Measurements from ENCODE around the gene ABCD1. TPM values are rescaled to one million over a fixed set of nuclear protein-coding genes. Genes with fewer than 3 reads are reported as not detected.

ABCD1 gene
- total RNA-seq, 1 donor from 2014 or later = 27.2 TPM

- Histone ChIP-seq H2AFZ (ENCODE audit: low read depth, low read length) (no peak overlapping the region), H3K27me3 (ENCODE audit: insufficient read depth, low read length) (no peaks in the 10 kb centered on the region), H3K4me2 (ENCODE audit: low read length) (no peak overlapping the region), H3K4me1 (ENCODE audit: insufficient read depth, low read length) (no peaks in the 10 kb centered on the region), H3K4me3 (ENCODE audit: insufficient read depth, low read depth, low read length) (no peak overlapping the region), H3K79me2 (ENCODE audit: insufficient read depth, low read length) (no peaks in the 10 kb centered on the region), H3K27ac (ENCODE audit: low read depth, low read length) (no peak overlapping the region), H4K20me1 (ENCODE audit: insufficient read depth, low read length) (no peaks in the 10 kb centered on the region), H3K9ac (ENCODE audit: low read length) (no peak overlapping the region), H3K36me3 (ENCODE audit: insufficient read depth, low read length) (no peaks in the 10 kb centered on the region), H3K9me3 (ENCODE audit: insufficient read depth, low read depth, low read length) (no peaks in the 10 kb centered on the region)
- TF ChIP-seq, protein P1, sequence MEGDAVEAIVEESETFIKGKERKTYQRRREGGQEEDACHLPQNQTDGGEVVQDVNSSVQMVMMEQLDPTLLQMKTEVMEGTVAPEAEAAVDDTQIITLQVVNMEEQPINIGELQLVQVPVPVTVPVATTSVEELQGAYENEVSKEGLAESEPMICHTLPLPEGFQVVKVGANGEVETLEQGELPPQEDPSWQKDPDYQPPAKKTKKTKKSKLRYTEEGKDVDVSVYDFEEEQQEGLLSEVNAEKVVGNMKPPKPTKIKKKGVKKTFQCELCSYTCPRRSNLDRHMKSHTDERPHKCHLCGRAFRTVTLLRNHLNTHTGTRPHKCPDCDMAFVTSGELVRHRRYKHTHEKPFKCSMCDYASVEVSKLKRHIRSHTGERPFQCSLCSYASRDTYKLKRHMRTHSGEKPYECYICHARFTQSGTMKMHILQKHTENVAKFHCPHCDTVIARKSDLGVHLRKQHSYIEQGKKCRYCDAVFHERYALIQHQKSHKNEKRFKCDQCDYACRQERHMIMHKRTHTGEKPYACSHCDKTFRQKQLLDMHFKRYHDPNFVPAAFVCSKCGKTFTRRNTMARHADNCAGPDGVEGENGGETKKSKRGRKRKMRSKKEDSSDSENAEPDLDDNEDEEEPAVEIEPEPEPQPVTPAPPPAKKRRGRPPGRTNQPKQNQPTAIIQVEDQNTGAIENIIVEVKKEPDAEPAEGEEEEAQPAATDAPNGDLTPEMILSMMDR (IDR thresholded peaks at IDR 0.05; ENCODE audit: insufficient read depth, low read depth, low read length) = no peak
- TF ChIP-seq EZH2 (IDR thresholded peaks at IDR 0.05; ENCODE audit: insufficient read depth, low read length) = no peak
- no peak overlapping the region for H3K4me3 Mint-ChIP-seq (ENCODE audit: unreplicated experiment)
- no peak for DNase-seq (ENCODE audit: low read depth)
- no peaks in the 10 kb centered on the region for H3K9me3 Mint-ChIP-seq (ENCODE audit: unreplicated experiment)
- H3K4me1 Mint-ChIP-seq (ENCODE audit: low read depth, unreplicated experiment) = no peaks in the 10 kb centered on the region
- H3K36me3 Mint-ChIP-seq (ENCODE audit: low read depth, unreplicated experiment) = no peaks in the 10 kb centered on the region
- FAIRE-seq = no peak
- H3K27me3 Mint-ChIP-seq (ENCODE audit: low read depth, unreplicated experiment) = no peaks in the 10 kb centered on the region
- no peak overlapping the region for H3K27ac Mint-ChIP-seq (ENCODE audit: unreplicated experiment)
These were observed 51.5 kb downstream of the ABCD1 start for GRCh38 chrX:153776120-153776599.

DNA sequence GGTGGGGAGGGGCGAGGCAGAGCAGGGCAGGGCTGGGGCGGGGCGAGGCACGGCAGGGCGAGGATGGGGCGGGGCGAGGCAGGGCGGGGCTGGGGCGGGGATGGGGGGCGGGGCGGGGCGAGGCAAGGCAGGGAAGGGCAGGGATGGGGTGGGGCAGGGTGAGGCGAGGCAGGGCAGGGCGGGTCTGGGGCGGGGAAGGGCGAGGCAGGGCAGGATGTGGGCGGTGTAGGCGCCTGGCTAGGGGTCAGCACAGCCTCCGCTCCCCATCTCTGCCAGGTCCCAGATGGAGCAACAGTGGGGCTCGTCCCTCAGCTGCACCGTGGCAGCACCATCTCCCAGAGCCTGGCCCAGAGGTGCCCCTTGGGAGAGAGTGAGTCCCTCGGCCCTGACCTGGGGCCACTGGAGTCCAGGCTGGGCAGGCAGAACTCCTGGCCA is 52.0 kb downstream of the ABCD1 start:
- Histone ChIP-seq H4K20me1 (ENCODE audit: insufficient read depth, low read length) (no peaks in the 10 kb centered on the region), H3K4me2 (ENCODE audit: low read length) (no peak overlapping the region), H3K9ac (ENCODE audit: low read length) (no peak overlapping the region), H3K27me3 (ENCODE audit: insufficient read depth, low read length) (no peaks in the 10 kb centered on the region), H3K79me2 (ENCODE audit: insufficient read depth, low read length) (no peaks in the 10 kb centered on the region), H3K9me3 (ENCODE audit: insufficient read depth, low read depth, low read length) (no peaks in the 10 kb centered on the region), H3K36me3 (ENCODE audit: insufficient read depth, low read length) (no peaks in the 10 kb centered on the region), H3K4me3 (ENCODE audit: insufficient read depth, low read depth, low read length) (no peak overlapping the region), H3K4me1 (ENCODE audit: insufficient read depth, low read length) (no peaks in the 10 kb centered on the region), H3K27ac (ENCODE audit: low read depth, low read length) (no peak overlapping the region), H2AFZ (ENCODE audit: low read depth, low read length) (no peak overlapping the region)
- TF ChIP-seq EZH2 (IDR thresholded peaks at IDR 0.05; ENCODE audit: insufficient read depth, low read length) = no peak
- TF ChIP-seq, protein P1 (IDR thresholded peaks at IDR 0.05; ENCODE audit: insufficient read depth, low read depth, low read length) = no peak
- Mint-ChIP-seq H3K36me3 (ENCODE audit: low read depth, unreplicated experiment) (no peaks in the 10 kb centered on the region), H3K4me3 (ENCODE audit: unreplicated experiment) (no peak overlapping the region), H3K4me1 (ENCODE audit: low read depth, unreplicated experiment) (no peaks in the 10 kb centered on the region), H3K9me3 (ENCODE audit: unreplicated experiment) (no peaks in the 10 kb centered on the region), H3K27ac (ENCODE audit: unreplicated experiment) (no peak overlapping the region), H3K27me3 (ENCODE audit: low read depth, unreplicated experiment) (no peaks in the 10 kb centered on the region)
- FAIRE-seq = no peak
- DNase-seq (ENCODE audit: low read depth) = no peak

DNA sequence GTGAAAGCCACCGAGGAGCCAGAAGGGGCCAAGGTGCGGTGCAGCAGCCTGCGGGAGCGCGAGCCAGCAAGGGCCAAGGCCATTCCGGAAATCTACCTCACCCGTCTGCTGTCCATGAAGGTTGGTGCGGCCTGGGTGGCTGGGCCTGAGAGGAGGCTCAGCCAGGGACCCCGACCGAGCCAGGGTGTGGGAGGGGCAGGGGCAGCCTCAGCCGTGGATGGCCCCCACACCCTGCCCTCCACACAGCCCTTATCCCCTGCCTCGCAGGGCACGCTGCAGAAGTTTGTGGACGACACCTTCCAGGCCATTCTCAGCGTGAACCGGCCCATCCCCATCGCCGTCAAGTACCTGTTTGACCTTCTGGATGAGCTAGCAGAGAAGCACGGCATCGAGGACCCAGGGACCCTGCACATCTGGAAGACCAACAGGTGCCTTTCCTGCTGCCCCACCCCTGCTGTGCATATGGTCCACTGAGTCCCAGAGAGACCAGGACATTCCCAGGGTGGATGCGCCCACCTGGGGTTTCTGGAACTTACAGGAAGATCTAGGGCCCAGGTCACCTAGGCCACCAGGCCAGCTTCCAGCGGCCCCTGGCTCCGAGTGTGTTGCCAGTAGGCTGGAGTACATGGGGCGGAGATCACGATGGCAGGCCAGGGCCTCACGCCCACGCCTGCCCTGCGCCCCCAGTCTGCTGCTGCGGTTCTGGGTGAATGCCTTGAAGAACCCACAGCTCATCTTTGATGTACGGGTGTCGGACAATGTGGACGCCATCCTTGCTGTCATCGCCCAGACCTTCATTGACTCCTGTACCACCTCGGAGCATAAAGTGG is 52.8 kb downstream of the ABCD1 start:
- H3K9me3 ChIP-seq (ENCODE audit: insufficient read depth, low read depth, low read length) = no peaks in the 10 kb centered on the region
- H3K27ac ChIP-seq (ENCODE audit: low read depth, low read length) = no peak overlapping the region
- TF ChIP-seq EZH2 (IDR thresholded peaks at IDR 0.05; ENCODE audit: insufficient read depth, low read length) = no peak
- TF ChIP-seq, protein P1 (IDR thresholded peaks at IDR 0.05; ENCODE audit: insufficient read depth, low read depth, low read length) = no peak
- no peak for DNase-seq (ENCODE audit: low read depth)
- H3K4me1 ChIP-seq (ENCODE audit: insufficient read depth, low read length) = no peaks in the 10 kb centered on the region
- Mint-ChIP-seq H3K4me3 (ENCODE audit: unreplicated experiment) (no peak overlapping the region), H3K27me3 (ENCODE audit: low read depth, unreplicated experiment) (no peaks in the 10 kb centered on the region), H3K9me3 (ENCODE audit: unreplicated experiment) (no peaks in the 10 kb centered on the region), H3K27ac (ENCODE audit: unreplicated experiment) (no peak overlapping the region), H3K36me3 (ENCODE audit: low read depth, unreplicated experiment) (no peaks in the 10 kb centered on the region), H3K4me1 (ENCODE audit: low read depth, unreplicated experiment) (no peaks in the 10 kb centered on the region)
- H3K27me3 ChIP-seq (ENCODE audit: insufficient read depth, low read length) = no peaks in the 10 kb centered on the region
- no peaks in the 10 kb centered on the region for H4K20me1 ChIP-seq (ENCODE audit: insufficient read depth, low read length)
- no peak overlapping the region for H3K4me2 ChIP-seq (ENCODE audit: low read length)
- no peak overlapping the region for H2AFZ ChIP-seq (ENCODE audit: low read depth, low read length)
- H3K79me2 ChIP-seq (ENCODE audit: insufficient read depth, low read length) = no peaks in the 10 kb centered on the region
- no peak for FAIRE-seq
- no peak overlapping the region for H3K4me3 ChIP-seq (ENCODE audit: insufficient read depth, low read depth, low read length)
- no peak overlapping the region for H3K9ac ChIP-seq (ENCODE audit: low read length)
- H3K36me3 ChIP-seq (ENCODE audit: insufficient read depth, low read length) = no peaks in the 10 kb centered on the region

Data from astrocyte (in vitro differentiated cells and primary cell).